ENCODE data around the gene HIVEP2.

GRCh38 chr6:142765306-142765705 lies 179.7 kb downstream of the HIVEP2 start:
- TF ChIP-seq, protein P1, sequence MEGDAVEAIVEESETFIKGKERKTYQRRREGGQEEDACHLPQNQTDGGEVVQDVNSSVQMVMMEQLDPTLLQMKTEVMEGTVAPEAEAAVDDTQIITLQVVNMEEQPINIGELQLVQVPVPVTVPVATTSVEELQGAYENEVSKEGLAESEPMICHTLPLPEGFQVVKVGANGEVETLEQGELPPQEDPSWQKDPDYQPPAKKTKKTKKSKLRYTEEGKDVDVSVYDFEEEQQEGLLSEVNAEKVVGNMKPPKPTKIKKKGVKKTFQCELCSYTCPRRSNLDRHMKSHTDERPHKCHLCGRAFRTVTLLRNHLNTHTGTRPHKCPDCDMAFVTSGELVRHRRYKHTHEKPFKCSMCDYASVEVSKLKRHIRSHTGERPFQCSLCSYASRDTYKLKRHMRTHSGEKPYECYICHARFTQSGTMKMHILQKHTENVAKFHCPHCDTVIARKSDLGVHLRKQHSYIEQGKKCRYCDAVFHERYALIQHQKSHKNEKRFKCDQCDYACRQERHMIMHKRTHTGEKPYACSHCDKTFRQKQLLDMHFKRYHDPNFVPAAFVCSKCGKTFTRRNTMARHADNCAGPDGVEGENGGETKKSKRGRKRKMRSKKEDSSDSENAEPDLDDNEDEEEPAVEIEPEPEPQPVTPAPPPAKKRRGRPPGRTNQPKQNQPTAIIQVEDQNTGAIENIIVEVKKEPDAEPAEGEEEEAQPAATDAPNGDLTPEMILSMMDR (IDR thresholded peaks at IDR 0.05): no peak
- no peak for TF ChIP-seq POLR2A (IDR thresholded peaks at IDR 0.05)

Data from lower leg skin (tissue), 3 donors.